T-helper 2 cell (primary cell): ENCODE data around the gene DOK5.

Experiments
- DNase-seq, 5 experiments: peaks; one replicate each; pipeline versions ENCODE4 v3.0.0 to v3.0.0-alpha.2; 2012 to 2022

The DOK5 gene

GRCh38 chr20:54565255-54565654, 89.9 kb downstream of the DOK5 start:
- DNase-seq, result no peak

GRCh38 chr20:54566031-54566688, 90.8 kb downstream of the DOK5 start:
- DNase-seq, result no peak

- no peak for DNase-seq
These were observed 95.2 kb downstream of the DOK5 start for GRCh38 chr20:54570561-54570960.

GRCh38 chr20:54572665-54573435, 97.5 kb downstream of the DOK5 start:
- no peak for DNase-seq

GRCh38 chr20:54573838-54574237, 98.4 kb downstream of the DOK5 start:
- DNase-seq, result no peak

- no peak for DNase-seq
These were observed 101.1 kb downstream of the DOK5 start for GRCh38 chr20:54576518-54576917.

- DNase-seq, result no peak
These were observed 102.2 kb downstream of the DOK5 start for GRCh38 chr20:54577637-54578036.

GRCh38 chr20:54585217-54585616, 109.8 kb downstream of the DOK5 start:
- DNase-seq, result no peak

- no peak for DNase-seq
These were observed 112.0 kb downstream of the DOK5 start for GRCh38 chr20:54587408-54587807.

- no peak for DNase-seq
These were observed 114.1 kb downstream of the DOK5 start for GRCh38 chr20:54589402-54590030.

- DNase-seq, result no peak
These were observed 115.5 kb downstream of the DOK5 start for GRCh38 chr20:54590856-54591255.

GRCh38 chr20:54596651-54597050, 121.3 kb downstream of the DOK5 start:
- no peak for DNase-seq

- DNase-seq, result no peak
These were observed 123.0 kb downstream of the DOK5 start for GRCh38 chr20:54598352-54598751.

GRCh38 chr20:54600634-54601033, 125.2 kb downstream of the DOK5 start:
- no peak for DNase-seq

- DNase-seq, result no peak
These were observed 126.6 kb downstream of the DOK5 start for GRCh38 chr20:54601831-54602515.

- DNase-seq, result no peak
These were observed 129.9 kb downstream of the DOK5 start for GRCh38 chr20:54605319-54605718.

GRCh38 chr20:54606380-54606779, 131.0 kb downstream of the DOK5 start:
- DNase-seq, result no peak

- no peak for DNase-seq
These were observed 132.8 kb downstream of the DOK5 start for GRCh38 chr20:54608039-54608745.

- DNase-seq, result no peak
These were observed 133.6 kb downstream of the DOK5 start for GRCh38 chr20:54608943-54609342.

- DNase-seq, result no peak
These were observed 136.5 kb downstream of the DOK5 start for GRCh38 chr20:54611708-54612412.

- no peak for DNase-seq
These were observed 143.0 kb downstream of the DOK5 start for GRCh38 chr20:54618412-54618811.

GRCh38 chr20:54619181-54619580, 143.8 kb downstream of the DOK5 start:
- no peak for DNase-seq
